KG1 (cell line): ENCODE data around the gene DUSP22.

ENCODE experiments used
- DNase-seq: peaks from one replicate; lab custom pipeline; 2025; lab: John Stamatoyannopoulos, UW

Gene DUSP22

GRCh38 chr6:340186-340955 is 48.1 kb downstream of the DUSP22 start:
- no peak for DNase-seq

- DNase-seq: no peak
Measured at GRCh38 chr6:340991-341827, 48.9 kb downstream of the DUSP22 start.

DNA sequence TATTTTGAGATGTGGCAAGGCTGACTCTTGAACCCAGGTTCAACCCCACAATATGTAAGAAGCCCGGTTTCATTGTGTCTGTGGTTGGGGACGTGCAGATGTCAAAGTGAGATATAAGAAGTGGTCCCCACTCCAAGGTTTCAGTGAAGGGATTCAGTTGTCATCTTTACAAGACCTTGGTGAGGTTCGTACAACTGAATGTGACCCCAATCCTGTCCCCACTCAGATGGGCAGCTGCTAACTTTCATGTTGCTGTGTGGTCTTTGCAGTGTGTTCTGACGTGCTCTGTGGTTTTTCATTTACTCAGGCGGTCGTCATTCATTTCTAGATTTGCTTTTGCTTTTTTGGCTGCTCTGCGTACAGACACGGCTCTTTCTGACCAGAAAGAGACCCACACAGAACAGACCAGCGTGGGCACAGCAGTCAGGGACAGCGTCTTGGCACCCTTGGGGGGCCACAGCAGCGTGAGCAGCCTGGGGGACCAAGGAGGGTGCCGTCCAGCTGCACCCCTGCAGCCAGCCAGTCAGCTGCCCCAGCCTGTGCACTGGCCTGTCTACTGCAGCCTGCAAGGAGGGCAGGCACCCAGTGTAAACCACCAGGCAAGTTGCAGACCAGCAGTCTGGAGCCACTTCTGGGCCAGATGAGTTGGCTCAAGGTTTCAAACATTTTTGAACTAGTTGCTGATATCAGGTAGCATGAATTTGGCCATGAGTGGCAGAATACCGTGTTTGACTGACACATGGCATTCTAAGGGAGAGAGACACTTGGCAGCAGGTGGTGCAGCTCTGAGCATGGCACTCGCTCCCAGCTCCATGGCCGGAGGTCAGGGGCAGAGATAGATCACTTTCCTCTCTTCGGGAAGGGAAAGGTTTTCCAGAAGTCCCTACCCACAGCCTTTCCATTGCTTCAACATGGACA is 49.9 kb downstream of the DUSP22 start:
- no peak for DNase-seq

GRCh38 chr6:342832-343179 is 50.5 kb downstream of the DUSP22 start:
- no peak for DNase-seq

DNA sequence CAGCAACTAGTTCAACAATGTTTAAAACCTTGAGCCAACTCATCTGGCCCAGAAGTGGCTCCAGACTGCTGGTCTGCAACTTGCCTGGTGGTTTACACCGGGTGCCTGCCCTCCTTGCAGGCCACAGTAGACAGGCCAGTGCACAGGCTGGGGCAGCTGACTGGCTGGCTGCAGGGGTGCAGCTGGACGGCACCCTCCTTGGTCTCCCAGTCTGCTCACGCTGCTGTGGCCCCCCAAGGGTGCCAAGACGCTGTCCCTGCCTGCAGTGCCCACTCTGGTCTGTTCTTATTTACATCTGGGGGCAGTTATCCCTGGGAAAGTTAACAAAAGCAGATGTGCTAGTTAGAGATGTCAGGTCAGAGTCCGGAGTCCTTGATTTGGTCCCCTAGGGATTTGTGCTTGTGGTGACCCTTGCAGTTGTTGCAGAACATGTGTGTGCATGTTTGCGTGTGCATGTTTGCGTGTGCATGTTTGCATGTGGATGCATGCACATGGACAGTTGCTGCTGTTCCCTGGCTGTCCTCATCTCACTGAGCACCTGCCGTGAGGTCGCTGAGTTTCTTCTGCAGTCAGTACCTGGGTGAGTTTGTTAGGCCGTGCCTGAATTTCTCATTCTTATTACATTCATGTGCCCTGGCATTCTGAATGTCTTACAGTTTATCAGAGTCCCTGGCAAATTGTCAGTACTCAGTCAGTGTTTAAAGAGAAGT is 51.1 kb downstream of the DUSP22 start:
- no peak for DNase-seq

GRCh38 chr6:343960-344815 is 51.9 kb downstream of the DUSP22 start:
- DNase-seq: no peak

GRCh38 chr6:344816-345340 is 52.6 kb downstream of the DUSP22 start:
- no peak for DNase-seq

GRCh38 chr6:345747-346385 is 53.6 kb downstream of the DUSP22 start:
- no peak for DNase-seq

DNA sequence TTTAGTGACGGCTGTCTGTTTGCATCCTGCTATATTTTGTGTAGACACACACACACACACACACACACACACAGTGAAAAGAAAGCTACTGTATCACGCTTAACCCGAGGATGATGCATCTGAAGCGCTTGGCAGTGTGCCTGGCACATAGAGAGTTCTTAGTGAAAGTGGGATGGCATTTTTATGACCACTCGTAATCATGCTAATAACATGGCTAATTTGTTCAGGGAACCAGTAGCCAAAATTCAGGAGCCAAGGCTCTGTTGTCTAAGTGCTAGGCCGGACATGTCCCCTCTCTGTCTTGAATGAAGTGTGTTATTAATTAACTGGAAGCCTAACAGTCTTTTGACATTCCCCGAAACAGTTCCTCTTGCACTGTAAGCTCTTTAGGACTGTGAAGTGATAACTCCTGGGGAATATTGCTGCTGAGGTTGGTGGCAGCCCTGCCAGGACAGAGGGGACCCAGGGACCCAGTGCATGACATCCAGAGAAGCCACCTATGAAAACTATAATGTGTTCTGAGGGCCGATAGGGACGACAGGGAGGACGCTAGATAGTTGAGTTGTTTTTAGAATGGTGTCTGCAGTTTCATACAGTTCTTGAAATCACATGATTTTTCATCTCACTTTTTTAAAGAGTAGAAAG is 54.2 kb downstream of the DUSP22 start:
- DNase-seq: no peak

GRCh38 chr6:347232-347631 is 54.9 kb downstream of the DUSP22 start:
- no peak for DNase-seq

- DNase-seq: no peak
Measured at GRCh38 chr6:347951-348859, 55.9 kb downstream of the DUSP22 start.

DNA sequence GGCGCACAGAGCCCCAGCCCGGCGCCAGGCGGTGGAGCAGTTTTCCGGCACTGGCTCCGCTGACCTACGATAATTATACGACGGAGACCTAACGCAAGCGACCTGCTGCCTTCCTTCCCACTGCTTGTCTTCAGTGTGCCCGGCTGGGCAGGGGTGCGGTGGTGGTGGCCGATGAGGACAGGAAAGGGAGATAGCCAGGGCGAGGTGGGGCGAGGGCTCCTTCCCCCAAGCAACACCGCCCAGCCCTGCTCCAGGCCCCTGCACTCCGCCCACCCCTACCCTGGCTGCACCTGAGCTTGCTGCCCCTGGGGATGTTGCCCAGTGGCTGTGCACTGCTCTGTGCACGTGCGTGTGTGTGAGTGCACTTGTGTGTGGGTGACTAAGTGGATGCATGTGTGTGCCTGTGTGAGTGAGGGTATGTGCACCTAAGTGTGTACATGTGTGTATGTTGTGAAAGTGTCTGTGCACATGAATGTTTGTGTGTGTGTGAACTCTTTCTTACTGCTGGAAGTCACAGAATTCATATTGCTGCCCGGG is 56.6 kb downstream of the DUSP22 start:
- DNase-seq: no peak

DNA sequence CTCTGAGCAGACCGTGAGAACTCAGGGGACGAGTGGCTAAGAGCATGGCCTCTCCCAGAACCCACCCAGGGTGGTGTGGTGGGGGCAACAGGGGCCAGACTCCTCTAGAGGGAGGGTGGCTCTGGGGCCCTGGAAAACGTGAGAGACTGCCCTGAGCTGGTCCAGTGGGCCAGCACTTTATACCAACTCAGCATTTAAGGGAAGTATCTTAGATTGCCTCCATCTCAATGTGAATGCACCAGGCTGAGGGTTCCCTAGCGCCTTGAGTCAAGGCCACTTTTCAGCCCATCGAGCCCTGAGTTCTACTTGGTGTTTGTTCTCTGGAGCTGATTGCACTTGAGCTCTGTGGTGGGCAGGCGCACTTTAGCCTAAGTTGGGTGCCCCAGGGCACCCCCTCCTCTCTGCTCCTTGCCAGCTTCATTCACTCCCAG is 57.2 kb downstream of the DUSP22 start:
- DNase-seq: no peak

DNA sequence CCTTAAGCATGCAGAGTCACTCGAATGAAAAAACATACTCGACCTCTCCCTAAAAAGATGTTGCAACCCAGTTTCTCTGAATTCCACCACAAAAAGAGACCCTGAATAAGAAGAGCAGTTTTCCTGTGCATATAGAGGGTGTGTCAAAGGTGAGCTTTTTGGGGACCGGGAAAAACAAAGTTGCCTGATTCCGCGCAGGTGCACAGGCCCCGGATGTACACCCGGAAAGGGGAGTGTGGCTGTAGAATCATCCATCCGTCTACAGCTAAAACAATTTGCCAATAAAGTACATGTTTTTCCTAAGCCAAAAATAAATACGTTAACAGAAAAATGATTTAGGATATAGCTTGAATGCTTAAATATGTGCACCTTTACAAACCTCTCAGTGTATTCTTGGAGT is 58.1 kb downstream of the DUSP22 start:
- no peak for DNase-seq

- no peak for DNase-seq
Measured at GRCh38 chr6:351011-351866, 59.0 kb downstream of the DUSP22 start.

DNA sequence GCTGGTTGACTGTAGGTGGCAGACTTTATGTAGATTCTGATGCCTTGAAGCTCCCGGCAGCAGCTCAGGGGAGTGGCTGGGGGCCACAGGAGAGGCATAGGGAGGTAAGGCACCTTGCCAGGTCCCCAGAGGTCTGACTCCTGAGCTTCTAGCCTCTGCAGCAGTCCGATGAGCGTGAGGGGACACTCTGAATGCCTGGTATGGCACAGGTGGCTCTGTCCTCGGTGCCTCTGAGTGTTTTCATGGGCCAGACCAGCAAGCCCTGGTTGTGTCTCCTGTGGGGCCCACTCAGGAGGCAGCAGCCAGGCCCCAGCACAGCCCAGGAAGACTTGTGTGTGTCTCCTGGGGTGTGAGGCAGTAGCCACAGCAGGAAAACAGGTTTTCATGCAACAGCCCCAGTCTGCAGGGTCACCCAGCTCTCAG is 59.6 kb downstream of the DUSP22 start:
- no peak for DNase-seq

DNA sequence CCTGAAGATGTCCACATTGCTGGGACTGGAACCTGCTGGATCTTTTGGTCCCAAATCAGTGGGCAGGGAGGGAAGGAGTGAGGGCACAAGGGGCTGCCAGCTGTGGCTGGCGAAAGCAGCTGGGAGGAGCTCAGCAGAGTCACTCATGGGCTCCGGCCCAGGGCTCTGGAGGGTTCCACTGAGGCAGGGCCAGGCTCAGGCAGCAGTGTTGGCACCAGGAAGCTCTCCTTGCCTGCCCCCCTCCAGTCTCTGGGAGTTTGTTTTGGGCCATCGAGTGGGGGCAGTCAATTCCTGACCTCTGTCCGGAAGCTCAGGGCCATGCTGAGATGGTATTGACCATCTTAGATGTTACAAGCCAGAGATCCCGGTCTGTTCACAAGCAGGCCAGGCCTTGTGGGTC is 60.2 kb downstream of the DUSP22 start:
- no peak for DNase-seq
